C4-2B (cell line): Measurements from ENCODE around the gene PLPPR5.

ENCODE experiments used
- ZFX ChIP-seq: fragments of 450-650 bp; IDR thresholded peaks from 2 replicates; pipeline ENCODE4 v1.6.1; 2017
- TF ChIP-seq, protein P1 (sequence below): fragments of 450-650 bp; conservative IDR thresholded peaks from 2 replicates; pipeline ENCODE4 v1.5.1; 2017; ENCODE audit warnings: mild to moderate bottlenecking

DNA sequence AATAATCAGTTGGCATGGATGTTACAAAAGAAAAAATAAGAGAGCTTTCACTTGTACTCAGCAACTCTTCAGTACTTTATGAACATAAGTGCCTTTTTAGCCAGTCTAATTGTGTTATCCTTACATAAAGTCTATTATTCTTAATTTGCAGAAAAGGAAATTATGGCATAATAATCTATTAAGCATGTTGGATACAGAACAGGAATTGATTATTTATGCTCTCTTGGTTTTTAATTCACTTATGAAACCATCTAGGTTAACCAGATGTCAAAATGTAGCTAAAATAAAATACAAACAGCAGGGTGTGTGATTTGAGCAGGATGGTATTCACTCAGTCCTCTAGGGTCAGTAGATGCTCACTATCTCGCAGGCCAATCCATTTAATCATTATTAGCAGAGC is 79.7 kb downstream of the PLPPR5 start:
- TF ChIP-seq, protein P1, sequence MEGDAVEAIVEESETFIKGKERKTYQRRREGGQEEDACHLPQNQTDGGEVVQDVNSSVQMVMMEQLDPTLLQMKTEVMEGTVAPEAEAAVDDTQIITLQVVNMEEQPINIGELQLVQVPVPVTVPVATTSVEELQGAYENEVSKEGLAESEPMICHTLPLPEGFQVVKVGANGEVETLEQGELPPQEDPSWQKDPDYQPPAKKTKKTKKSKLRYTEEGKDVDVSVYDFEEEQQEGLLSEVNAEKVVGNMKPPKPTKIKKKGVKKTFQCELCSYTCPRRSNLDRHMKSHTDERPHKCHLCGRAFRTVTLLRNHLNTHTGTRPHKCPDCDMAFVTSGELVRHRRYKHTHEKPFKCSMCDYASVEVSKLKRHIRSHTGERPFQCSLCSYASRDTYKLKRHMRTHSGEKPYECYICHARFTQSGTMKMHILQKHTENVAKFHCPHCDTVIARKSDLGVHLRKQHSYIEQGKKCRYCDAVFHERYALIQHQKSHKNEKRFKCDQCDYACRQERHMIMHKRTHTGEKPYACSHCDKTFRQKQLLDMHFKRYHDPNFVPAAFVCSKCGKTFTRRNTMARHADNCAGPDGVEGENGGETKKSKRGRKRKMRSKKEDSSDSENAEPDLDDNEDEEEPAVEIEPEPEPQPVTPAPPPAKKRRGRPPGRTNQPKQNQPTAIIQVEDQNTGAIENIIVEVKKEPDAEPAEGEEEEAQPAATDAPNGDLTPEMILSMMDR = no peak
- no peak for TF ChIP-seq ZFX
